ENCODE results near the gene OVCA2.

GRCh38 chr17:2057175-2057759, 15.4 kb downstream of the OVCA2 start:
- no peak for TF ChIP-seq GATA2 (IDR thresholded peaks at IDR 0.05; ENCODE audit: low read depth, low read length)
- TF ChIP-seq GATA3 (IDR thresholded peaks at IDR 0.05; ENCODE audit: low read depth, low read length) = no peak

Data from SH-SY5Y (cell line).